ENCODE results near the gene PGM3.
A peak's percentile ranks its signal among the peaks of the same experiment; 100 is the strongest.
"Not testable (repeated sequence)": the region's sequence is repeated elsewhere in the genome, so short reads cannot be mapped to it uniquely, and the experiment has no call there.

The PGM3 gene

GRCh38 chr6:83198486-83199172 lies 5.6 kb upstream of the PGM3 start:
- Histone ChIP-seq H3K4me1 (ENCODE audit: low read length) (peaks cover 26% of the 10 kb centered on the region), H3K36me3 (replicated peaks; ENCODE audit: low read depth, low read length) (peaks cover 39% of the 10 kb centered on the region), H3K79me2 (ENCODE audit: low read length) (peaks cover 6% of the 10 kb centered on the region; the same call in 1 of the 2 replicates), H3K27me3 (ENCODE audit: low read depth, low read length) (no peaks in the 10 kb centered on the region), H3K4me3 (ENCODE audit: low read length) (peak overlapping the region; percentile 58), H3K27ac (ENCODE audit: low read length) (0 out of 2 replicates have a peak overlapping the region, but pooled peaks have one; percentile 14), H4K20me1 (ENCODE audit: insufficient read depth, low read length) (no peaks in the 10 kb centered on the region; the same call in 1 of the 2 replicates), H3K9me3 (ENCODE audit: insufficient read depth, low read length) (no peaks in the 10 kb centered on the region), H3K9ac (ENCODE audit: low read length) (no peak overlapping the region), H3K4me2 (ENCODE audit: low read length) (peak overlapping the region; percentile 64), H2AFZ (ENCODE audit: low read depth, low read length) (no peak overlapping the region)
- TF ChIP-seq EZH2phosphoT487 (IDR thresholded peaks at IDR 0.05; ENCODE audit: low read depth) (no peak), CTCF (IDR thresholded peaks at IDR 0.05; ENCODE audit: low read depth, low read length) (no peak)

DNA sequence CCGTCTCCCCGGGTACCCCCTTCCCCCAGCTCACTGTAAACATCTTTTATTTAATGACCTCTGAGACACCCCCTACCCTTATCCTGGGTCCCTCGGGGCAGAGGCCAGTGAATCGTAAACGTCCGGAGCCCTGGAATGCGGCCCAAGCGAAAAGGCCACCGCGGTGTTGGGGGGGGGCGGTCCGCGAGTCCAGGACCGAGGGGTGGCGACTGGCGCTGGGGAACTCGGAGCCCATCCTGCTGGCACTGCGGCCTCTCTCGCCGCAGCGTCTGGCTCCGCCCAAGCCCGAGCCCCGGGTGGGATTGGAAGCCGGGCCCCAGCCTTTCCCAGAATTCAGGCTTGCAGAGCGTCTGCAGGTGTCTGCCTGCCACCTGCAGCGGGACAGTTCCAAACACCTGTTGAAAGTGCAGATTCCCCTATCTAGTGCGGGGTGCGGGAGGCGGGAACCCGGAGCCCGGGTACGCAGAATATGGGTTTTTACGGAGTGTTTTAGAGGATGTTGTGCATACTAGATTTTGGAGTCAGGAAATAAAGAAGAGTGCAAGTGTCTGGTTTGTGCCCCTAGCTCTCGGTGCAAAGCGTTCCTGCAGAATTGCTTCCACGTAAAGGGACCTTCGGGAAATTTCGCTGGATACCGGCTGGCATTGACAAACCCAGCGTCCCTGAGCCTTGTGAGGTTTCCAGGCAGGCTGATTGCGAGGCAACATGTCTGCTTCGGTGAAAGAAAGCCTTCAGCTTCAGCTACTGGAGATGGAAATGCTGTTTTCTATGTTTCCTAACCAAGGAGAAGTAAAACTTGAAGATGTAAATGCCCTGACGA lies 892 bp upstream of the PGM3 start:
- peak overlapping the region; percentile 47 for H3K27ac ChIP-seq (ENCODE audit: low read length)
- peak overlapping the region; percentile 92 for H3K9ac ChIP-seq (ENCODE audit: low read length)
- peaks cover 22% of the 10 kb centered on the region for H4K20me1 ChIP-seq (ENCODE audit: insufficient read depth, low read length)
- H3K4me2 ChIP-seq (ENCODE audit: low read length): peak overlapping the region; percentile 96
- H3K79me2 ChIP-seq (ENCODE audit: low read length): peaks cover 49% of the 10 kb centered on the region
- peaks cover 61% of the 10 kb centered on the region for H3K36me3 ChIP-seq (replicated peaks; ENCODE audit: low read depth, low read length)
- H3K4me1 ChIP-seq (ENCODE audit: low read length): peaks cover 18% of the 10 kb centered on the region
- peak overlapping the region; percentile 89 for H3K4me3 ChIP-seq (ENCODE audit: low read length)
- H3K9me3 ChIP-seq (ENCODE audit: insufficient read depth, low read length): no peaks in the 10 kb centered on the region
- H2AFZ ChIP-seq (ENCODE audit: low read depth, low read length): peak overlapping the region; percentile 59; the same call in 1 of the 2 replicates
- no peak for TF ChIP-seq EZH2phosphoT487 (IDR thresholded peaks at IDR 0.05; ENCODE audit: low read depth)
- no peak for TF ChIP-seq CTCF (IDR thresholded peaks at IDR 0.05; ENCODE audit: low read depth, low read length)
- H3K27me3 ChIP-seq (ENCODE audit: low read depth, low read length): no peaks in the 10 kb centered on the region

DNA sequence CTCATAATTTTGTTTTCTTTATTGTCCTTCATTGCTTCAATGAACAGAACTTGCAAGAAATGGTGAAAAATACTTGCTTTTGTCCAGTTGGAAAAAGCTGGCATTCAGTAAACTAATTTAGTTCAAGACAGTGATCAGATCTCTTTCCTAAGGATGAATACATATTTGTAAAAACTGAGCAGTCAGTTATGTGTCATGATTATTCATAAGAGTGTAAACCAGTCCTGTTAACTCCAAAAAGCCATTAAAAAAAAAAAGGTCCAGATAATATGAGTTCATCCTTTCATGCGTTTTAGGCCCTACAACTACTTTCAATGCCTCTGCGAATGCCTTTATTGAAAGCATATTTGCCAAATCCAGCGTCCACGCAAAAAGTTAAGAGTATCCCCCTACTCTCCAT lies 609 bp downstream of the PGM3 start:
- Histone ChIP-seq H3K27ac (ENCODE audit: low read length) (peak overlapping the region; percentile 41; the same call in 1 of the 2 replicates), H3K9ac (ENCODE audit: low read length) (peak overlapping the region; percentile 92), H3K36me3 (replicated peaks; ENCODE audit: low read depth, low read length) (peaks cover 64% of the 10 kb centered on the region), H3K4me1 (ENCODE audit: low read length) (peaks cover 13% of the 10 kb centered on the region), H3K4me3 (ENCODE audit: low read length) (peak overlapping the region; percentile 89), H4K20me1 (ENCODE audit: insufficient read depth, low read length) (peaks cover 30% of the 10 kb centered on the region), H3K79me2 (ENCODE audit: low read length) (peaks cover 50% of the 10 kb centered on the region), H3K4me2 (ENCODE audit: low read length) (peak overlapping the region; percentile 79), H3K27me3 (ENCODE audit: low read depth, low read length) (no peaks in the 10 kb centered on the region), H2AFZ (ENCODE audit: low read depth, low read length) (peak overlapping the region; percentile 52), H3K9me3 (ENCODE audit: insufficient read depth, low read length) (no peaks in the 10 kb centered on the region)
- TF ChIP-seq CTCF (IDR thresholded peaks at IDR 0.05; ENCODE audit: low read depth, low read length) (no peak), EZH2phosphoT487 (IDR thresholded peaks at IDR 0.05; ENCODE audit: low read depth) (no peak)

DNA sequence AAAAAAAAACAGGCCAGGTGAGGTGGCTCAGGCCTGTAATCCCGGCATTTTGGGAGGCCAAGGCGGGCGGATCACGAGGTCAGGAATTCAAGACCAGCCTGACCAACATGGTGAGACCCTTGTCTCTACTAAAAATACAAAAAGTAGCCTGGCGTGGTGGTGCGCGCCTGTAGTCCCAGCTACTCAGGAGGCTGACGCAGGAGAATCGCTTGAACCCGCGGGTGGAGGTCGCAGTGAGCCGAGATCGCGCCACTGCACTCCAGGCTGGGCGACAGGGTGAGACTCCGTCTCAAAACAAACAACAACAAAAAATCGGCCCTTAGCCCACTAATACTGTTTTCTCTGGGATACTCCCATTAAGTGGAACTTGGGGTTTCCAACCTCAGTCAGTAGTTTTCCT lies 1.1 kb downstream of the PGM3 start:
- H3K4me1 ChIP-seq (ENCODE audit: low read length): peaks cover 13% of the 10 kb centered on the region
- H3K4me3 ChIP-seq (ENCODE audit: low read length): peak overlapping the region; percentile 89
- H3K79me2 ChIP-seq (ENCODE audit: low read length): peaks cover 50% of the 10 kb centered on the region
- not testable (repeated sequence) for H3K27ac ChIP-seq (ENCODE audit: low read length); H3K27me3 ChIP-seq (ENCODE audit: low read depth, low read length); H2AFZ ChIP-seq (ENCODE audit: low read depth, low read length); H3K9me3 ChIP-seq (ENCODE audit: insufficient read depth, low read length)
- H3K36me3 ChIP-seq (replicated peaks; ENCODE audit: low read depth, low read length): peaks cover 63% of the 10 kb centered on the region
- peaks cover 30% of the 10 kb centered on the region for H4K20me1 ChIP-seq (ENCODE audit: insufficient read depth, low read length)
- H3K9ac ChIP-seq (ENCODE audit: low read length): peak overlapping the region; percentile 92
- H3K4me2 ChIP-seq (ENCODE audit: low read length): peak overlapping the region; percentile 79
